NCI-H526 (cell line): ENCODE results near the gene COL27A1.
"Not testable (repeated sequence)": the region's sequence is repeated elsewhere in the genome, so short reads cannot be mapped to it uniquely, and the experiment has no call there.

ENCODE experiments used
- DNase-seq, 2 experiments: peaks; one replicate each; lab custom pipeline; 2025; lab: John Stamatoyannopoulos, UW

COL27A1 gene

GRCh38 chr9:114303977-114304376, 148.6 kb downstream of the COL27A1 start:
- DNase-seq, result no peak

GRCh38 chr9:114304416-114305188, 149.3 kb downstream of the COL27A1 start:
- DNase-seq, result no peak

- no peak for DNase-seq
Measured at GRCh38 chr9:114307899-114308267, 152.5 kb downstream of the COL27A1 start.

GRCh38 chr9:114308361-114308950, 153.1 kb downstream of the COL27A1 start:
- no peak for DNase-seq

GRCh38 chr9:114309096-114309495, 153.8 kb downstream of the COL27A1 start:
- no peak for DNase-seq

GRCh38 chr9:114310471-114311450, 155.4 kb downstream of the COL27A1 start:
- DNase-seq, result no peak

- DNase-seq, result no peak
Measured at GRCh38 chr9:114311571-114312512, 156.5 kb downstream of the COL27A1 start.

GRCh38 chr9:114312513-114312875, 157.2 kb downstream of the COL27A1 start:
- no peak for DNase-seq

GRCh38 chr9:114313186-114313585, 157.8 kb downstream of the COL27A1 start:
- DNase-seq, result no peak

- DNase-seq, result no peak
Measured at GRCh38 chr9:114314256-114314867, 159.0 kb downstream of the COL27A1 start.

- no peak for DNase-seq
Measured at GRCh38 chr9:114314881-114315722, 159.8 kb downstream of the COL27A1 start.

- DNase-seq, result no peak
Measured at GRCh38 chr9:114315723-114316363, 160.5 kb downstream of the COL27A1 start.

- no peak for DNase-seq
Measured at GRCh38 chr9:114316605-114317230, 161.4 kb downstream of the COL27A1 start.

- DNase-seq, result no peak
Measured at GRCh38 chr9:114317665-114318357, 162.5 kb downstream of the COL27A1 start.

GRCh38 chr9:114318416-114318815, 163.1 kb downstream of the COL27A1 start:
- DNase-seq, result no peak

- peak in 1 of 2 experiments; percentile 27 for DNase-seq
Measured at GRCh38 chr9:114319147-114319546, 163.8 kb downstream of the COL27A1 start.

GRCh38 chr9:114320710-114321109, 165.4 kb downstream of the COL27A1 start:
- DNase-seq, result not testable (repeated sequence)

GRCh38 chr9:114321759-114322158, 166.4 kb downstream of the COL27A1 start:
- no peak for DNase-seq
